Measurements from ENCODE around the gene KAZN.

KAZN gene

GRCh38 chr1:15148004-15148403, 549.5 kb downstream of the KAZN start:
- H3K4me1 ChIP-seq (ENCODE audit: control insufficient read depth, low read length), result no peaks in the 10 kb centered on the region
- no peaks in the 10 kb centered on the region for H3K79me2 ChIP-seq (ENCODE audit: control insufficient read depth, low read length)
- no peak overlapping the region for H3K4me2 ChIP-seq (ENCODE audit: low read length)
- no peak overlapping the region for H3K4me3 ChIP-seq (ENCODE audit: low read length)
- H3F3A ChIP-seq (ENCODE audit: control insufficient read depth, insufficient read depth), result no peaks in the 10 kb centered on the region
- H3K9me2 ChIP-seq (replicated peaks; ENCODE audit: control insufficient read depth, low read length), result no peaks in the 10 kb centered on the region
- no peaks in the 10 kb centered on the region for H3K36me3 ChIP-seq (ENCODE audit: control insufficient read depth, low read length)
- no peaks in the 10 kb centered on the region for H4K20me1 ChIP-seq (ENCODE audit: control insufficient read depth, insufficient read depth, low read depth, low read length)
- no peaks in the 10 kb centered on the region for H3K9me3 ChIP-seq (ENCODE audit: control insufficient read depth, insufficient read depth, low read length)
- no peak overlapping the region for H3K27ac ChIP-seq (ENCODE audit: low read depth, low read length)
- peaks cover 8% of the 10 kb centered on the region for H3K27me3 ChIP-seq (ENCODE audit: control insufficient read depth, low read length)
- TF ChIP-seq CTCF (IDR thresholded peaks at IDR 0.05; ENCODE audit: low read depth, low read length, poor library complexity, severe bottlenecking) (no peak), EZH2phosphoT487 (IDR thresholded peaks at IDR 0.05; ENCODE audit: borderline replicate concordance, low read length) (no peak)

DNA sequence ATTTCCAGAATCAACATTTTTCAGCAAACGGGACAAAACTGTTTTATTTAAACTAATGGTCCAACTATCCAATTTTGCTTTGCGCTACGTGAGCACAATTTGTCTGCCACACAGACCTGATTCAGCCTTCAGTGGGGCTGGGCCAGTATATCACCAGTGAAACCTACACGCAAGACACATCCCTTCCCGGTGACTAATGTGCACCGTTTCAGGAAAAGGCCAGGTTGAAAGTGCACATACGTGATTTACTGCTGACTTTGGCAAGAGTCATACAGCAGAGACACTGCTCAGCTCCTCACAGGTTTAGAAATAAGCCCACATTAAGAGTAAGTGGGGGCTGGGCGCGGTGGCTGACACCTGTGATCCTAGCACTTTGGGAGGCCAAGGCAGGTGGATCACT, 550.0 kb downstream of the KAZN start:
- H3K79me2 ChIP-seq (ENCODE audit: control insufficient read depth, low read length), result no peaks in the 10 kb centered on the region
- H3K27me3 ChIP-seq (ENCODE audit: control insufficient read depth, low read length), result peaks cover 8% of the 10 kb centered on the region
- H3K27ac ChIP-seq (ENCODE audit: low read depth, low read length), result no peak overlapping the region
- no peak overlapping the region for H3K4me2 ChIP-seq (ENCODE audit: low read length)
- no peaks in the 10 kb centered on the region for H4K20me1 ChIP-seq (ENCODE audit: control insufficient read depth, insufficient read depth, low read depth, low read length)
- H3F3A ChIP-seq (ENCODE audit: control insufficient read depth, insufficient read depth), result no peaks in the 10 kb centered on the region
- H3K9me2 ChIP-seq (replicated peaks; ENCODE audit: control insufficient read depth, low read length), result no peaks in the 10 kb centered on the region
- H3K9me3 ChIP-seq (ENCODE audit: control insufficient read depth, insufficient read depth, low read length), result no peaks in the 10 kb centered on the region
- no peak for TF ChIP-seq CTCF (IDR thresholded peaks at IDR 0.05; ENCODE audit: low read depth, low read length, poor library complexity, severe bottlenecking)
- no peak for TF ChIP-seq EZH2phosphoT487 (IDR thresholded peaks at IDR 0.05; ENCODE audit: borderline replicate concordance, low read length)
- H3K4me1 ChIP-seq (ENCODE audit: control insufficient read depth, low read length), result no peaks in the 10 kb centered on the region
- no peak overlapping the region for H3K4me3 ChIP-seq (ENCODE audit: low read length)
- H3K36me3 ChIP-seq (ENCODE audit: control insufficient read depth, low read length), result no peaks in the 10 kb centered on the region

- Histone ChIP-seq H3F3A (ENCODE audit: control insufficient read depth, insufficient read depth) (no peaks in the 10 kb centered on the region), H3K4me3 (ENCODE audit: low read length) (no peak overlapping the region), H4K20me1 (ENCODE audit: control insufficient read depth, insufficient read depth, low read depth, low read length) (no peaks in the 10 kb centered on the region), H3K4me1 (ENCODE audit: control insufficient read depth, low read length) (no peaks in the 10 kb centered on the region), H3K9me2 (replicated peaks; ENCODE audit: control insufficient read depth, low read length) (no peaks in the 10 kb centered on the region), H3K27me3 (ENCODE audit: control insufficient read depth, low read length) (peaks cover 8% of the 10 kb centered on the region), H3K27ac (ENCODE audit: low read depth, low read length) (no peak overlapping the region), H3K4me2 (ENCODE audit: low read length) (no peak overlapping the region), H3K9me3 (ENCODE audit: control insufficient read depth, insufficient read depth, low read length) (no peaks in the 10 kb centered on the region), H3K36me3 (ENCODE audit: control insufficient read depth, low read length) (no peaks in the 10 kb centered on the region), H3K79me2 (ENCODE audit: control insufficient read depth, low read length) (no peaks in the 10 kb centered on the region)
- TF ChIP-seq EZH2phosphoT487 (IDR thresholded peaks at IDR 0.05; ENCODE audit: borderline replicate concordance, low read length) (no peak), CTCF (IDR thresholded peaks at IDR 0.05; ENCODE audit: low read depth, low read length, poor library complexity, severe bottlenecking) (no peak)
These were observed 550.5 kb downstream of the KAZN start for GRCh38 chr1:15148941-15149340.

- H3K4me3 ChIP-seq (ENCODE audit: low read length), result no peak overlapping the region
- H3K27me3 ChIP-seq (ENCODE audit: control insufficient read depth, low read length), result peaks cover 8% of the 10 kb centered on the region
- TF ChIP-seq CTCF (IDR thresholded peaks at IDR 0.05; ENCODE audit: low read depth, low read length, poor library complexity, severe bottlenecking) (no peak), EZH2phosphoT487 (IDR thresholded peaks at IDR 0.05; ENCODE audit: borderline replicate concordance, low read length) (no peak)
- H3K4me1 ChIP-seq (ENCODE audit: control insufficient read depth, low read length), result no peaks in the 10 kb centered on the region
- H3K4me2 ChIP-seq (ENCODE audit: low read length), result no peak overlapping the region
- no peaks in the 10 kb centered on the region for H3K79me2 ChIP-seq (ENCODE audit: control insufficient read depth, low read length)
- no peaks in the 10 kb centered on the region for H3F3A ChIP-seq (ENCODE audit: control insufficient read depth, insufficient read depth)
- H3K9me3 ChIP-seq (ENCODE audit: control insufficient read depth, insufficient read depth, low read length), result no peaks in the 10 kb centered on the region
- H3K27ac ChIP-seq (ENCODE audit: low read depth, low read length), result no peak overlapping the region
- H3K9me2 ChIP-seq (replicated peaks; ENCODE audit: control insufficient read depth, low read length), result no peaks in the 10 kb centered on the region
- H3K36me3 ChIP-seq (ENCODE audit: control insufficient read depth, low read length), result no peaks in the 10 kb centered on the region
- no peaks in the 10 kb centered on the region for H4K20me1 ChIP-seq (ENCODE audit: control insufficient read depth, insufficient read depth, low read depth, low read length)
These were observed 551.9 kb downstream of the KAZN start for GRCh38 chr1:15150376-15150775.
